Hepatocyte (in vitro differentiated cells): Measurements from ENCODE around the gene SRGAP2B. TPM values are rescaled to one million over a fixed set of nuclear protein-coding genes. Genes with fewer than 3 reads are reported as not detected.
"Not testable (repeated sequence)": the region's sequence is repeated elsewhere in the genome, so short reads cannot be mapped to it uniquely, and the experiment has no call there.

ENCODE experiments used
- DNase-seq: peaks from one replicate; pipeline ENCODE4 v3.0.0-alpha.2; 2016; ENCODE audit warnings: low spot score
- H2AFZ ChIP-seq: fragments of 200-600 bp; sonication (generic); 2 replicates; pipeline ENCODE4 v1.6.0; 2016; ENCODE audit warnings: antibody characterized with exemption, mild to moderate bottlenecking
- H3K27ac ChIP-seq: fragments of 200-600 bp; sonication (generic); 2 replicates; pipeline ENCODE4 v1.5.1; 2016; ENCODE audit warnings: mild to moderate bottlenecking
- H3K27me3 ChIP-seq: fragments of 200-600 bp; sonication (generic); 2 replicates; pipeline ENCODE4 v1.6.1; 2016
- H3K36me3 ChIP-seq: fragments of 200-600 bp; sonication (generic); replicated peaks from 2 replicates; pipeline ENCODE4 v1.5.1; 2016; ENCODE audit warnings: low read depth; ENCODE audit not compliant: insufficient read depth
- H3K4me1 ChIP-seq: fragments of 200-600 bp; sonication (generic); 2 replicates; pipeline ENCODE4 v1.5.1; 2016; ENCODE audit warnings: mild to moderate bottlenecking, moderate library complexity; ENCODE audit not compliant: insufficient read depth
- H3K4me2 ChIP-seq: fragments of 200-600 bp; sonication (generic); 2 replicates; pipeline ENCODE4 v1.6.0; 2016
- H3K4me3 ChIP-seq: fragments of 200-600 bp; sonication (generic); 2 replicates; pipeline ENCODE4 v1.5.1; 2016; ENCODE audit warnings: mild to moderate bottlenecking
- H3K79me2 ChIP-seq: fragments of 200-600 bp; sonication (generic); 2 replicates; pipeline ENCODE4 v1.6.0; 2017; ENCODE audit warnings: mild to moderate bottlenecking
- H3K9me2 ChIP-seq: fragments of 200-600 bp; sonication (generic); replicated peaks from 2 replicates; pipeline ENCODE4 v1.6.0; 2017; ENCODE audit warnings: mild to moderate bottlenecking; ENCODE audit not compliant: insufficient read depth
- H3K9me3 ChIP-seq: fragments of 200-600 bp; sonication (generic); 2 replicates; pipeline ENCODE4 v1.5.1; 2016; ENCODE audit warnings: low read depth, mild to moderate bottlenecking
- H4K20me1 ChIP-seq: fragments of 200-600 bp; sonication (generic); 2 replicates; pipeline ENCODE4 v1.6.0; 2016; ENCODE audit warnings: mild to moderate bottlenecking; ENCODE audit not compliant: insufficient read depth, poor library complexity, severe bottlenecking
- WGBS: methylation state at CpG from one replicate; pipeline ENCODE4 v1.1.6; 2016; ENCODE audit warnings: low lambda C conversion rate; ENCODE audit errors: missing lambda C conversion rate; 5-methylcytosine and 5-hydroxymethylcytosine counted together
- polyA plus RNA-seq: library from polyadenylated mRNA; unstranded; fragments of >200 nt; fragmentation: Nextera tagmentation; extraction: Ambion mirVana; gene quantifications from 2 replicates; pipeline ENCODE4 v1.2.1, GENCODE V29; 2016
- total RNA-seq: library from RNA; depleted of rRNA; stranded (reverse); fragments of >200 nt; gene quantifications from 2 replicates; pipeline ENCODE4 v1.2.3, GENCODE V29; 2014

Gene SRGAP2B
- total and polyA plus RNA-seq, 2 experiments from 2014 or later, result 7.1 to 9.0 TPM

GRCh38 chr1:144947495-144947894 lies 147.6 kb downstream of the SRGAP2B start:
- H3K9me3 ChIP-seq, H4K20me1 ChIP-seq, H3K27ac ChIP-seq, H3K36me3 ChIP-seq, H2AFZ ChIP-seq, H3K4me3 ChIP-seq, H3K9me2 ChIP-seq, H3K4me1 ChIP-seq, H3K27me3 ChIP-seq, H3K79me2 ChIP-seq, H3K4me2 ChIP-seq, DNase-seq: not testable (repeated sequence)
- 13% methylated on average over 1 of the region's 1 CpG for WGBS

- H3K79me2 ChIP-seq, DNase-seq, H4K20me1 ChIP-seq, H3K36me3 ChIP-seq, H3K27ac ChIP-seq, H3K9me2 ChIP-seq, H3K9me3 ChIP-seq, H3K4me2 ChIP-seq, H3K4me3 ChIP-seq, H3K27me3 ChIP-seq, H2AFZ ChIP-seq, H3K4me1 ChIP-seq: not testable (repeated sequence)
- no CpG with 5 or more reads among the region's 8 CpGs for WGBS
Measured at GRCh38 chr1:144946525-144947480, 148.3 kb downstream of the SRGAP2B start.

GRCh38 chr1:144941710-144942109 lies 153.4 kb downstream of the SRGAP2B start:
- not testable (repeated sequence) for H3K27ac ChIP-seq, H3K36me3 ChIP-seq, H4K20me1 ChIP-seq, H3K79me2 ChIP-seq, H3K4me2 ChIP-seq, DNase-seq, H3K9me3 ChIP-seq, H3K9me2 ChIP-seq, H3K4me3 ChIP-seq, H3K4me1 ChIP-seq, H2AFZ ChIP-seq, H3K27me3 ChIP-seq
- WGBS, result no CpG with 5 or more reads among the region's 1 CpG

- H3K36me3 ChIP-seq, H3K27me3 ChIP-seq, H3K4me2 ChIP-seq, H2AFZ ChIP-seq, H3K79me2 ChIP-seq, DNase-seq, H3K9me2 ChIP-seq, H3K4me1 ChIP-seq, H4K20me1 ChIP-seq, H3K9me3 ChIP-seq, H3K27ac ChIP-seq, H3K4me3 ChIP-seq: not testable (repeated sequence)
- WGBS, result no CpG with 5 or more reads among the region's 2 CpGs
Measured at GRCh38 chr1:144940054-144940453, 155.1 kb downstream of the SRGAP2B start.

GRCh38 chr1:144938627-144939026 lies 156.5 kb downstream of the SRGAP2B start:
- H4K20me1 ChIP-seq, H3K79me2 ChIP-seq, H3K36me3 ChIP-seq, H3K4me1 ChIP-seq, H3K9me3 ChIP-seq, H2AFZ ChIP-seq, H3K27me3 ChIP-seq, H3K27ac ChIP-seq, DNase-seq, H3K4me2 ChIP-seq, H3K4me3 ChIP-seq, H3K9me2 ChIP-seq: not testable (repeated sequence)

- not testable (repeated sequence) for H2AFZ ChIP-seq, H3K9me3 ChIP-seq, H3K4me1 ChIP-seq, H3K9me2 ChIP-seq, H3K27me3 ChIP-seq, H3K27ac ChIP-seq, DNase-seq, H3K4me2 ChIP-seq, H3K36me3 ChIP-seq, H4K20me1 ChIP-seq, H3K79me2 ChIP-seq, H3K4me3 ChIP-seq
- WGBS, result 100% methylated on average over 1 of the region's 4 CpGs
Measured at GRCh38 chr1:144936186-144936732, 158.9 kb downstream of the SRGAP2B start.

GRCh38 chr1:144935310-144935709 lies 159.8 kb downstream of the SRGAP2B start:
- WGBS, result no CpG with 5 or more reads among the region's 3 CpGs
- H3K79me2 ChIP-seq, H3K36me3 ChIP-seq, H2AFZ ChIP-seq, H3K4me2 ChIP-seq, DNase-seq, H4K20me1 ChIP-seq, H3K27me3 ChIP-seq, H3K9me3 ChIP-seq, H3K27ac ChIP-seq, H3K4me1 ChIP-seq, H3K4me3 ChIP-seq, H3K9me2 ChIP-seq: not testable (repeated sequence)

- not testable (repeated sequence) for DNase-seq
Measured at GRCh38 chr1:144933014-144933413, 162.1 kb downstream of the SRGAP2B start.

GRCh38 chr1:144932153-144932552 lies 163.0 kb downstream of the SRGAP2B start:
- H3K27me3 ChIP-seq, H3K9me2 ChIP-seq, DNase-seq, H3K79me2 ChIP-seq, H2AFZ ChIP-seq, H3K4me2 ChIP-seq, H3K27ac ChIP-seq, H3K4me3 ChIP-seq, H3K4me1 ChIP-seq, H4K20me1 ChIP-seq, H3K36me3 ChIP-seq, H3K9me3 ChIP-seq: not testable (repeated sequence)
- 81% methylated on average over 4 of the region's 5 CpGs for WGBS

More at GRCh38 chr1:144933014-144933413, 162.1 kb downstream of the SRGAP2B start:
- not testable (repeated sequence) for H3K27me3 ChIP-seq, H3K27ac ChIP-seq, H3K4me2 ChIP-seq, H3K9me3 ChIP-seq, H3K9me2 ChIP-seq, H4K20me1 ChIP-seq, H3K36me3 ChIP-seq, H3K79me2 ChIP-seq, H3K4me3 ChIP-seq, H3K4me1 ChIP-seq, H2AFZ ChIP-seq
- 93% methylated on average over 5 of the region's 5 CpGs for WGBS
